Left ventricle myocardium inferior (tissue), 1 donor: ENCODE data around the gene FOXJ2. TPM values are rescaled to one million over a fixed set of nuclear protein-coding genes. Genes with fewer than 3 reads are reported as not detected.
"Not testable (repeated sequence)": the region's sequence is repeated elsewhere in the genome, so short reads cannot be mapped to it uniquely, and the experiment has no call there.

Experiments
- DNase-seq: peaks from one replicate; pipeline ENCODE4 v3.0.0-alpha.2; 2020
- H3K27ac ChIP-seq: fragments of 200-600 bp; replicated peaks from 2 replicates; pipeline ENCODE4 v1.8.0; 2021
- H3K27me3 ChIP-seq: fragments of 200-600 bp; 2 replicates; pipeline ENCODE4 v1.8.0; 2021; ENCODE audit warnings: low read depth
- H3K36me3 ChIP-seq: fragments of 200-600 bp; 2 replicates; pipeline ENCODE4 v1.8.0; 2021
- H3K4me1 ChIP-seq: fragments of 200-600 bp; 2 replicates; pipeline ENCODE4 v1.8.0; 2021
- H3K4me3 ChIP-seq: fragments of 200-600 bp; 2 replicates; pipeline ENCODE4 v1.8.0; 2021; ENCODE audit warnings: mild to moderate bottlenecking, moderate library complexity
- H3K9me3 ChIP-seq: fragments of 200-600 bp; replicated peaks from 2 replicates; pipeline ENCODE4 v1.8.0; 2021
- CTCF ChIP-seq: fragments of 200-600 bp; IDR thresholded peaks from 2 replicates; pipeline ENCODE4 v1.8.0; 2021; ENCODE audit warnings: antibody characterized with exemption, mild to moderate bottlenecking, borderline replicate concordance
- intact Hi-C: fragments of 100-400 bp; cut with micrococcal nuclease; formaldehyde crosslinking; loops from one replicate; pipeline ENCODE4 v1.11.0; 2022
- total RNA-seq: library from RNA; stranded (reverse); fragmentation: NEBNext Ultra II Directional; extraction: Animal tissue kit (Norgen Biotek cat#: 25700); gene quantifications from one replicate; pipeline ENCODE4 v1.2.1, GENCODE V29; 2021
- donor health status: DM: no; HTN: yes; CAD: no; lungs with severe emphysema.

The FOXJ2 gene
- total RNA-seq, 1 donor from 2014 or later, result 22.1 TPM

GRCh38 chr12:7991535-7991934 is 41.0 kb upstream of the FOXJ2 start:
- no peaks in the 10 kb centered on the region for H3K27me3 ChIP-seq
- H3K36me3 ChIP-seq, result no peaks in the 10 kb centered on the region
- TF ChIP-seq CTCF, result no peak
- H3K9me3 ChIP-seq, result no peaks in the 10 kb centered on the region
- no peak overlapping the region for H3K27ac ChIP-seq
- no peaks in the 10 kb centered on the region for H3K4me1 ChIP-seq
- no peak overlapping the region for H3K4me3 ChIP-seq
- no peak for DNase-seq
- intact Hi-C loops, result no loop called here

GRCh38 chr12:7994731-7995205 is 37.7 kb upstream of the FOXJ2 start:
- H3K36me3 ChIP-seq, result no peaks in the 10 kb centered on the region
- intact Hi-C loops, result loop anchor here (2.0 kb wide), 2 partner anchors 62 to 134 kb away; no protein-coding TSS in a partner anchor
- H3K27ac ChIP-seq, result no peak overlapping the region
- peaks cover 16% of the 10 kb centered on the region for H3K9me3 ChIP-seq
- DNase-seq, result no peak
- TF ChIP-seq CTCF, result no peak
- H3K4me1 ChIP-seq, result no peaks in the 10 kb centered on the region
- H3K4me3 ChIP-seq, result no peak overlapping the region
- no peaks in the 10 kb centered on the region for H3K27me3 ChIP-seq

DNA sequence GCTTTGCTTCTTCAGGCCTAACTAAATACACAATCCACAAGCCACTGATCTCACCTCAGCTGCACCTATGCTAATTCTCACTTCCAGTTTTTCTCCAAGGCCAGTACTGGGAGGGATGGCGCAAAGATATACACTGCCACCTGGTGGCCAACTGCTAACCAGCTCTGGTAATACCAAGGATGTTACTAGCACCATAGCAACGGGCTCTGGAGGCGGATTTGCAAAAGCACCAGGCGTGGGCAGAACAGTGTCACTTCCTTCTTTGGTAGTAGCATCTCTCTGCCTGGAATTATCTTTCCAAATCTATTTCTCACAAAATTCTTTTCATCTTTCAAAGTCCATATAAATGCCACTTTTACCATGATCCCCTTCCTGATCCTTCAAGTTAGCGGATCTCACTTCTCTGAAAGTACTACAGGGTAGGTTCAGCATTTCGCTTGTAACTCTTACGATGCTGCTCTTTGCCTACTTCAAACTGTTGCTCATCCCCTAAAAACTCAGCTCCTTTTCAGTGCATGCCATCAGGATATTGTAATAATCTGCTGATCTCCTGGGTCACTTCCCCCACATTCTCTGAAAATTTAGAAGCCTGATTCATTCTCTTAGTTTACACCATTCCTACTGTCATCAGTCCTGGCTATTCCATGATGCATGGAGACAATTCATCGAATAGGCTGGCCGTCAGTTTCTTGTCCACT is 37.1 kb upstream of the FOXJ2 start:
- intact Hi-C loops, result loop anchor here (2.0 kb wide), 2 partner anchors 63 to 135 kb away; no protein-coding TSS in a partner anchor
- peaks cover 16% of the 10 kb centered on the region for H3K9me3 ChIP-seq
- H3K4me3 ChIP-seq, result no peak overlapping the region
- no peaks in the 10 kb centered on the region for H3K4me1 ChIP-seq
- no peaks in the 10 kb centered on the region for H3K36me3 ChIP-seq
- peak; percentile 69 for DNase-seq
- no peaks in the 10 kb centered on the region for H3K27me3 ChIP-seq
- TF ChIP-seq CTCF, result peak; percentile 91
- H3K27ac ChIP-seq, result no peak overlapping the region

- H3K27me3 ChIP-seq, intact Hi-C loops, H3K4me3 ChIP-seq, DNase-seq, H3K27ac ChIP-seq, H3K36me3 ChIP-seq, H3K4me1 ChIP-seq: not testable (repeated sequence)
- peaks cover 16% of the 10 kb centered on the region for H3K9me3 ChIP-seq
Measured at GRCh38 chr12:8000827-8001226, 31.7 kb upstream of the FOXJ2 start.

- H3K27ac ChIP-seq, H3K27me3 ChIP-seq, DNase-seq, H3K4me1 ChIP-seq, H3K36me3 ChIP-seq, intact Hi-C loops, H3K4me3 ChIP-seq: not testable (repeated sequence)
- peaks cover 16% of the 10 kb centered on the region for H3K9me3 ChIP-seq
Measured at GRCh38 chr12:8001496-8001895, 31.0 kb upstream of the FOXJ2 start.

DNA sequence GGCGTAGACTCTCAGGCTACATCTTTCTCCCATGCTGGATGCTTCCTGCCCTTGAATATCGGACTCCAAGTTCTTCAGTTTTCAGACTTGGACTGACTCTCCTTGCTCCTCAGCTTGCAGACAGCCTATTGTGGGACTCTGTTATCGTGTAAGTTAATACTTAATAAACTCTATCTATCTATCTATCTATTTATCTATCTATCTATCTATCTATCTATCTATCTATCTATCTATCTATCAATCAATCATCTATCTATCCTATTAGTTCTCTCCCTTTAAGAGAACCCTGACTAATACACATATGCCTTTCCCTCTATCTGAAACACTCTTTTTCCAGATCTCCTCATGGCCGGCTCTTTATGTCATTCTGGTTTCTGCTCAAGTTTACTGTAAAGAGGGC is 27.6 kb upstream of the FOXJ2 start:
- intact Hi-C loops, H3K4me3 ChIP-seq, DNase-seq, H3K9me3 ChIP-seq, H3K36me3 ChIP-seq, H3K27ac ChIP-seq, H3K4me1 ChIP-seq: not testable (repeated sequence)
- H3K27me3 ChIP-seq, result peaks cover 16% of the 10 kb centered on the region

GRCh38 chr12:8011331-8011730 is 21.2 kb upstream of the FOXJ2 start:
- intact Hi-C loops, result no loop called here
- peaks cover 72% of the 10 kb centered on the region for H3K27me3 ChIP-seq

More at GRCh38 chr12:8011331-8011730, 21.2 kb upstream of the FOXJ2 start:
- H3K36me3 ChIP-seq, result no peaks in the 10 kb centered on the region
- H3K9me3 ChIP-seq, result no peaks in the 10 kb centered on the region
- DNase-seq, result no peak
- H3K27ac ChIP-seq, result no peak overlapping the region
- no peaks in the 10 kb centered on the region for H3K4me1 ChIP-seq
- TF ChIP-seq CTCF, result no peak
- no peak overlapping the region for H3K4me3 ChIP-seq
